GM12872 (cell line): ENCODE data around the gene EMC8.

Experiments used
- TF ChIP-seq, protein P1 (sequence below): IDR thresholded peaks from 3 replicates; pipeline ENCODE4 v1.5.1; 2011; ENCODE audit warnings: low read depth, mild to moderate bottlenecking, low read length, moderate library complexity; ENCODE audit not compliant: insufficient read depth

Gene EMC8

DNA sequence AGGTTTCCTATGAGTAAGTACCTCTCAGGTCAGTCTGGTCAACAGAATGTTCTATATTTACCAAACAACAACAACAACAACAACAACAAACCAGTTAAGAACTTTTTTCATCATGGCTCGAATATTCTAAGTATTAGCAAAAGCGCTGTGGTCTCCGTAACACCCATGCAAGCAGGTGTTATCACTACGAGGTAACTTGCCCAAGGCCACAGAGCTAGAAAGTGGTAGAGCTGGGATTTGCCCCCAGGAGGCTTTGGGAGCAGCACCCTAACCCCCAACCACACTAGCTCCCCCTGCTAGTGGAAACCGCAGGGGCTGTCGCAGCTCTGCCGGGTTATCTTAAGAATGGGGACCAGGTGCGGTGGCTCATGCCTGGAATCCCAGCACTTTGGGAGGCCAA lies 24.5 kb downstream of the EMC8 start:
- TF ChIP-seq, protein P1, sequence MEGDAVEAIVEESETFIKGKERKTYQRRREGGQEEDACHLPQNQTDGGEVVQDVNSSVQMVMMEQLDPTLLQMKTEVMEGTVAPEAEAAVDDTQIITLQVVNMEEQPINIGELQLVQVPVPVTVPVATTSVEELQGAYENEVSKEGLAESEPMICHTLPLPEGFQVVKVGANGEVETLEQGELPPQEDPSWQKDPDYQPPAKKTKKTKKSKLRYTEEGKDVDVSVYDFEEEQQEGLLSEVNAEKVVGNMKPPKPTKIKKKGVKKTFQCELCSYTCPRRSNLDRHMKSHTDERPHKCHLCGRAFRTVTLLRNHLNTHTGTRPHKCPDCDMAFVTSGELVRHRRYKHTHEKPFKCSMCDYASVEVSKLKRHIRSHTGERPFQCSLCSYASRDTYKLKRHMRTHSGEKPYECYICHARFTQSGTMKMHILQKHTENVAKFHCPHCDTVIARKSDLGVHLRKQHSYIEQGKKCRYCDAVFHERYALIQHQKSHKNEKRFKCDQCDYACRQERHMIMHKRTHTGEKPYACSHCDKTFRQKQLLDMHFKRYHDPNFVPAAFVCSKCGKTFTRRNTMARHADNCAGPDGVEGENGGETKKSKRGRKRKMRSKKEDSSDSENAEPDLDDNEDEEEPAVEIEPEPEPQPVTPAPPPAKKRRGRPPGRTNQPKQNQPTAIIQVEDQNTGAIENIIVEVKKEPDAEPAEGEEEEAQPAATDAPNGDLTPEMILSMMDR = no peak

DNA sequence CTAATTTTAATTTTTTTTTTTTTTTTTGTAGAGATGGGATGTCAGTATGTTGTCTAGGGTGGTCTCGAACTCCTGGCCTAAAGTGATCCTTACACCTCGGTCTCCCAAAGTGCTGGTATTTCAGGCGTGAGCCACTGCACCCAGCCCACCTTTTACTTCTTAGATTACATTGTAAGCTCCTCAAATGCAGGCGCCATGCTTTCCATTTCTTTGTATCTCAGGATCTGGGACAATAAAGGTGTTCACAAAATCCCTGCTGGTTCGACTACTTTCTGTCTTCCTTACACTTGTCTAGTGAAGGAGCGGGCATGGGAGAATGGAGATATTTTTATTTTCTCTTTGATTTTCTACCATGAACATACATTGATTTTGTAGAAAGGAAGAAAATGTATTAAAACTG lies 25.2 kb downstream of the EMC8 start:
- TF ChIP-seq, protein P1 = no peak

DNA sequence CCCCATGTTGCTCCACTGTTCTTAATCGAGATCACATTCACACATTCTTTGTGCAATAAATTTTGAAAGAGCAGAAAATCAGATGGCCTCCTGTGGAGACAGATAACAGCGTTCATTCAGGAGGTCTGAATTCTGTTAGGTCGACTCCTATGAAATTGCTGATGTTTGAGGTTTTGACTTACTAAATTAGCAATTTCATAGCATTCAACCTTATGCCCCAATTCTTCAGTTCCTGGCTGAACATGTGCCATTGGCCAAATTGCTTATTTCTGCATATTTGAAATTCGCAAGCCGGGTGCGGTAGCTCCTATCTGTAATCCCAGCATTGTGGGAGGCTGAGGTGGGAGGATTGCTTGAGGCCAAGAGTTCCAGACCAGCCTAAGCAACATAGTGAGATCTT lies 26.3 kb downstream of the EMC8 start:
- TF ChIP-seq, protein P1 = no peak

DNA sequence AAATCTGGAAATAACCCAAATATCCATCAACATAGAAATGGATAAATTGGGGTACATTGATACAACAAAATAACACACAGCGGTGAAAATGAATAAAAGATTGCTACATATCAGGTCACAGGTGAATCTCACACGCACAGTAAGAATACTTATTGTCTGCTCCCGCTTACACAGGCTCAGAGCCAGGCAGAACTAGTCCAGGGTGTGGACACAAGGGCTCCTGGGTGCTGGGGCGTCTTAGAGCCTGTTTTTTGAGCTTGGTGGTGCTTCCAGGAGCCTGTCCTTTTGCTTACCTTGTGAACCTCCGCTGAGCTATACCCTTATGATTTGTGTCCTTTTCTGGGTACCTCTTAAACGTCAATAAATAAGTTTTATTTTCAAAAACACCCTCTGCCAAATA lies 28.6 kb downstream of the EMC8 start:
- TF ChIP-seq, protein P1 = no peak

DNA sequence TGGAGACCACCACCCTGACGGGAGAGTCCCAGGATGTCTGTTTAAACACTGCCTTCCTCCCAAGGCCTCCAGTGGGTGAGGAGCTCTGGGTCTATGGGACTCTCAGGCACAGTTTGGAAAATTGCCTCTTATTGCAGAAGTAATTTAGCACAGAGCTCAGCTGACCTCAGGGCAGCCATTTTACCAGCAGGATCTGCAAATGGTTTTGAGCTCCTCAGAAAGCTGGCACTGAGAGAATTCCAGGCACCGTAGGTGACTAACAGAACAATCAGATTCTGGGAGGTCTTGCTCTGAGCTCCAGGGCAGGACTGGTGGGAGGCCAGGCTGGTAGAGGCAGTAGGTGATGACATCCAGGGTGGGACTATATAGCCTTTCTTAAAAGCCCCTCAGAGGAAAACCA lies 31.1 kb downstream of the EMC8 start:
- TF ChIP-seq, protein P1 = no peak

DNA sequence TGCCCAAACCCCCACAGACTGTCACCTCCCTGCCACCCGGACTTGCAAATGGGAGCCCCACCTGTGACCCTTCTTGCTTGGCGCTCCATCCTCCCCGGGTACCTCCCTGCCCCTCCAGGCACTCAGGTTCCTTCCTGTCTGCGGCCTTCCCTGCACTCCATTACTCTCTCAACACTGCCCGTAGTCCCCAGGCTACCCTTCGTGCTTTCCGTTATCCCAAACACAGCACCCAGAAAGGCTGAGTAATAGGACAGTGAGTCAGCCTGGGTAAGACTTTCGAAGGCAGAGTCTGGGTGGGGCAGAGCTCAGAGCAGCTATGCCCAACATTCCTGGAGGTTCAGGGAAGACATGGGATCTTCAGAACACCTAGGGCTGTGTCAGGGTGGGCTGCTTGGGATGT lies 31.8 kb downstream of the EMC8 start:
- TF ChIP-seq, protein P1 = no peak

DNA sequence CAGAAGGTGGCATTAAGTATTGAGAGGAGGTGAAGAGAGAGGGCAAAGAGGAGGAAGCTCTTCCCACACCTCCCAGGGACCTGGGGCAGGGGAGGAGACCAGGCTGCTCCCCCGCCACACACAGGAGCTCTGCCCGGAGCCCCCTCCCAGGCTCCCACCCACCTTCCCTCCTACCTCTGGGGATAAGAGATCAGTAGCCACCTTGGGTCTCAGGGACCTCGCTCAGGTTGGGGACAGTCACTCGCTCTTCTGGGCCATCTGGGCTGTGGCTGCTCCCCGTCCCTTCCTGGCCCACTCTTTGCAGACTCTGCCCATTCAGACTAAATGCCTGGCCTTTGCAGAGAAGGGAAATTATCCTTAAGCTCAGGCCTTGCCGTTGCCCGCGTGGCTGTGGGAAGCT lies 33.6 kb downstream of the EMC8 start:
- TF ChIP-seq, protein P1 = no peak

DNA sequence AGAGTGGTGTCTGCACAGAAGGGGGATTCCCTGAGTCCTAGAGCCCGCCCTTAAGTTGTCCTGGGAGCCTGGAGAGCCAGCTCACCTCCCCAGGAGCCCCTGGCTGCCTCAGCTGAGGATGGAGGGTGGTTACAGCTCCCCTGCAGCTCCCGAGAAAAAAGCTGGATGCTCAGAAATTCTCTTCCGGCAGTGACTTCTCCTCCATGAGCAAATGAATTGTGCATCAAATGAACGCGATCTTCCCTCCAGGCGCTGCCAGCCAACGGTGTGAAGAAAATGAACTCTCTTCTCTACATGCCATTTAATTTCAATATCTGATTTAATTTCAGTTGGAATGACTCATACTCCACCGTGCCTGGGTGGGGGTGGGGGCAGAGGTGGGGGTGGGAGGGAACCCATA lies 34.1 kb downstream of the EMC8 start:
- TF ChIP-seq, protein P1 = no peak
